ENCODE measurements around the gene RRAD.

The RRAD gene

GRCh38 chr16:66950971-66951790 lies 25.8 kb upstream of the RRAD start:
- TF ChIP-seq EZH2phosphoT487 (IDR thresholded peaks at IDR 0.05; ENCODE audit: borderline replicate concordance, low read length) (no peak), CTCF (IDR thresholded peaks at IDR 0.05; ENCODE audit: low read depth, low read length, poor library complexity, severe bottlenecking) (no peak)
- Histone ChIP-seq H3K27ac (ENCODE audit: low read depth, low read length) (no peak overlapping the region), H3K4me1 (ENCODE audit: control insufficient read depth, low read length) (peaks cover 18% of the 10 kb centered on the region), H3K4me3 (ENCODE audit: low read length) (no peak overlapping the region), H3K27me3 (ENCODE audit: control insufficient read depth, low read length) (peaks cover 48% of the 10 kb centered on the region), H3K36me3 (ENCODE audit: control insufficient read depth, low read length) (no peaks in the 10 kb centered on the region), H3K79me2 (ENCODE audit: control insufficient read depth, low read length) (no peaks in the 10 kb centered on the region), H3K9me2 (replicated peaks; ENCODE audit: control insufficient read depth, low read length) (no peaks in the 10 kb centered on the region), H3F3A (ENCODE audit: control insufficient read depth, insufficient read depth) (no peaks in the 10 kb centered on the region), H3K4me2 (ENCODE audit: low read length) (no peak overlapping the region), H4K20me1 (ENCODE audit: control insufficient read depth, insufficient read depth, low read depth, low read length) (no peaks in the 10 kb centered on the region), H3K9me3 (ENCODE audit: control insufficient read depth, insufficient read depth, low read length) (no peaks in the 10 kb centered on the region)

- Histone ChIP-seq H3K79me2 (ENCODE audit: control insufficient read depth, low read length) (no peaks in the 10 kb centered on the region), H3K36me3 (ENCODE audit: control insufficient read depth, low read length) (no peaks in the 10 kb centered on the region), H3F3A (ENCODE audit: control insufficient read depth, insufficient read depth) (no peaks in the 10 kb centered on the region), H3K27ac (ENCODE audit: low read depth, low read length) (no peak overlapping the region), H4K20me1 (ENCODE audit: control insufficient read depth, insufficient read depth, low read depth, low read length) (no peaks in the 10 kb centered on the region), H3K27me3 (ENCODE audit: control insufficient read depth, low read length) (peaks cover 48% of the 10 kb centered on the region), H3K9me3 (ENCODE audit: control insufficient read depth, insufficient read depth, low read length) (no peaks in the 10 kb centered on the region), H3K9me2 (replicated peaks; ENCODE audit: control insufficient read depth, low read length) (no peaks in the 10 kb centered on the region), H3K4me1 (ENCODE audit: control insufficient read depth, low read length) (peaks cover 18% of the 10 kb centered on the region), H3K4me3 (ENCODE audit: low read length) (no peak overlapping the region), H3K4me2 (ENCODE audit: low read length) (no peak overlapping the region)
- no peak for TF ChIP-seq EZH2phosphoT487 (IDR thresholded peaks at IDR 0.05; ENCODE audit: borderline replicate concordance, low read length)
- no peak for TF ChIP-seq CTCF (IDR thresholded peaks at IDR 0.05; ENCODE audit: low read depth, low read length, poor library complexity, severe bottlenecking)
Measured at GRCh38 chr16:66950437-66950836, 25.1 kb upstream of the RRAD start.

- Histone ChIP-seq H3K4me2 (ENCODE audit: low read length) (no peak overlapping the region), H3K4me3 (ENCODE audit: low read length) (no peak overlapping the region), H3K79me2 (ENCODE audit: control insufficient read depth, low read length) (no peaks in the 10 kb centered on the region), H4K20me1 (ENCODE audit: control insufficient read depth, insufficient read depth, low read depth, low read length) (no peaks in the 10 kb centered on the region), H3K36me3 (ENCODE audit: control insufficient read depth, low read length) (no peaks in the 10 kb centered on the region), H3K9me2 (replicated peaks; ENCODE audit: control insufficient read depth, low read length) (no peaks in the 10 kb centered on the region), H3F3A (ENCODE audit: control insufficient read depth, insufficient read depth) (no peaks in the 10 kb centered on the region), H3K9me3 (ENCODE audit: control insufficient read depth, insufficient read depth, low read length) (no peaks in the 10 kb centered on the region), H3K27ac (ENCODE audit: low read depth, low read length) (no peak overlapping the region), H3K27me3 (ENCODE audit: control insufficient read depth, low read length) (peaks cover 48% of the 10 kb centered on the region), H3K4me1 (ENCODE audit: control insufficient read depth, low read length) (peaks cover 18% of the 10 kb centered on the region)
- TF ChIP-seq EZH2phosphoT487 (IDR thresholded peaks at IDR 0.05; ENCODE audit: borderline replicate concordance, low read length) = no peak
- TF ChIP-seq CTCF (IDR thresholded peaks at IDR 0.05; ENCODE audit: low read depth, low read length, poor library complexity, severe bottlenecking) = no peak
Measured at GRCh38 chr16:66949472-66949871, 24.1 kb upstream of the RRAD start.

Measured in DOHH2 (cell line).